GM21423 (cell line): ENCODE measurements around the gene SF3B2.
"Not testable (repeated sequence)": the region's sequence is repeated elsewhere in the genome, so short reads cannot be mapped to it uniquely, and the experiment has no call there.

Source experiments
- ATAC-seq: cut with Tn5 transposase; IDR thresholded peaks from one replicate; pipeline ENCODE4 v1.9.1; 2021; ENCODE audit warnings: mild to moderate bottlenecking, moderate library complexity; ENCODE audit not compliant: unreplicated experiment

SF3B2 gene, protein sequence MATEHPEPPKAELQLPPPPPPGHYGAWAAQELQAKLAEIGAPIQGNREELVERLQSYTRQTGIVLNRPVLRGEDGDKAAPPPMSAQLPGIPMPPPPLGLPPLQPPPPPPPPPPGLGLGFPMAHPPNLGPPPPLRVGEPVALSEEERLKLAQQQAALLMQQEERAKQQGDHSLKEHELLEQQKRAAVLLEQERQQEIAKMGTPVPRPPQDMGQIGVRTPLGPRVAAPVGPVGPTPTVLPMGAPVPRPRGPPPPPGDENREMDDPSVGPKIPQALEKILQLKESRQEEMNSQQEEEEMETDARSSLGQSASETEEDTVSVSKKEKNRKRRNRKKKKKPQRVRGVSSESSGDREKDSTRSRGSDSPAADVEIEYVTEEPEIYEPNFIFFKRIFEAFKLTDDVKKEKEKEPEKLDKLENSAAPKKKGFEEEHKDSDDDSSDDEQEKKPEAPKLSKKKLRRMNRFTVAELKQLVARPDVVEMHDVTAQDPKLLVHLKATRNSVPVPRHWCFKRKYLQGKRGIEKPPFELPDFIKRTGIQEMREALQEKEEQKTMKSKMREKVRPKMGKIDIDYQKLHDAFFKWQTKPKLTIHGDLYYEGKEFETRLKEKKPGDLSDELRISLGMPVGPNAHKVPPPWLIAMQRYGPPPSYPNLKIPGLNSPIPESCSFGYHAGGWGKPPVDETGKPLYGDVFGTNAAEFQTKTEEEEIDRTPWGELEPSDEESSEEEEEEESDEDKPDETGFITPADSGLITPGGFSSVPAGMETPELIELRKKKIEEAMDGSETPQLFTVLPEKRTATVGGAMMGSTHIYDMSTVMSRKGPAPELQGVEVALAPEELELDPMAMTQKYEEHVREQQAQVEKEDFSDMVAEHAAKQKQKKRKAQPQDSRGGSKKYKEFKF

DNA sequence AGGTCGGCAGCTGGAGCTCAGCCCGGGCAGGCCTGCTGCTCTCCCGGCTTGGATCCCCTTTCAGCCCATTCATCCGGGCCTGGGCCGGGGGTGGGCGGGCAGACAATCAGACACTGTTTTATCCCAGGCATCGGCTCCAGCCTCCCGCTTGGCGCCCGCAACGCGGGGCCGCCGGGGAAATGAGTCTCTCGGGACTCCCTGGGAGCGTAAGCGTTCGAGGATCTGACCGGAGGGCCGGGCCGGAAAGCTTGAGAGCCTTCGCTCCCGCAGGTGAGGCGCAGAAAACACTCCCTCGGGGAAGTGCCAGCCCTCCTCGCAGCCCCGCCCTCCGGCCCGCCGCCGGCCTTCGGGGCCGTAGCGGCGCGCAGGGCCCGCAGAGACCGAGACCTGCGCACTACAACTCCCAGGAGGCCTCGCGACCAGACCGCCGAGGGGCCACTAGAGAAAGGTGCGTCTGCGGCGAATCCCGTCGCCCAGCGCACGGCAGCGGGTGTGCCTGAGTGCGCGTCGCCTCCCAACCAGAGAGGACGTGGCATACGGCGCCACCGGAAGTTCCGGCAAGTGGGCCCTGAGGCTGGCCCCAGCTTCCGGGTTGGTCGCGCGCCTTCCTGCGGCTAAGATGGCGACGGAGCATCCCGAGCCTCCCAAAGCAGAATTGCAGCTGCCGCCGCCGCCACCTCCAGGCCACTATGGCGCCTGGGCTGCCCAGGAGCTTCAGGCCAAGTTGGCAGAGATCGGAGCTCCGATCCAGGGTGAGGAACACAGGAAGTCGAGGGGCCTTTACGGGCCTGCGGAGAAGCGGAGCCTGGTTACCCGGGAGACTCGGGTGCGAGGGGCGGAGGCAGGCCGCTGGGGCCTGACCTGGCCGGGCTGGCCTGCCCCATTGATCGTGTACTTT, at the start of gene SF3B2:
TSS of gene SF3B2 (plus strand) at position 599 of the 898 bp plus-strand sequence. CDS start at position 620, 21 bp downstream.
- peak; percentile 91 for ATAC-seq

DNA sequence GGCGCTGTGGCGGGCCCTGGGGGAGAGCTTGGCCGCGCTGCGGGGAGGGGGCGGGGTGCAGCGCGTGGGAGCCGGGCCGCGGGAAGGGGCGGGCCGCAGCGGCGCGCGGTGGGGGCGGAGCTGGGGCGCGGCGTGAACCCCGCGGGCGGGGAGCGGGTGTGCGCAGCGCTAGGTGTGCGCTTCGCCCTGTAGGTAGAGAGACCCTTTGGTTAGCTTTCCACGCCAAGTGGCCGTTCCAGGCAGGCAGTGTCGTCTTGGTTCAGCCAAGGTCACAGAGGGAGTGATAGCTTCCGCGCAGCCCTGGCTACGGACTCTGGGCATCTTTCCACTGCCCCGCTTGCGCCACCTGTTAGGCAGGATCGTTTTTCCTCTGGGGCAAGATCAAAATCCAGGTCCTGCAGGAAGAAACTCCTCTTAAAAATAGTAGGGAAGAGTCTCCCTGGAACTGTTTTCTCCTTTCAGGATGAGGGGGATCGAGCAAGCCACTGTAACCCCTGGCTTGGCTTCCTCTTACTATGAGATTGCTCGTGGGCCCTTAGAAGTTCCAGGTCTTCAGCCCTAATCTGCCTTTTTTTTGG, 49.4 kb upstream of the SF3B2 start:
- ATAC-seq = peak; percentile 45

DNA sequence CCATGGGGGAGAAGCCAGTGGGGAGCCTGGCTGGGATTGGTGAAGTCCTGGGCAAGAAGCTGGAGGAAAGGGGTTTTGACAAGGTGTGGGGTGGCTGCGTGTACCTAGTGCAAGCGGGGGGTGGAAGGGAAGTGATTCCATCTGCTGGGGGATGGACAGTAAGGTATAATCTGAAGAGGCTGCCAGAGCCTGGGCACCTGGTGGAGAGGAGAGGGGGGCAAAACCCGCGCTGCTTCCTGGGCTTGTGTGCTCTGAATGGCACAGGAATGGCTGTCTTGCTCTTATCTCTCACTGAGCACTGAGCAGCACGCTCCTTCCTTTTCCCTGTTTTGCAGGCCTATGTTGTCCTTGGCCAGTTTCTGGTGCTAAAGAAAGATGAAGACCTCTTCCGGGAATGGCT, 48.9 kb upstream of the SF3B2 start:
- ATAC-seq = no peak

DNA sequence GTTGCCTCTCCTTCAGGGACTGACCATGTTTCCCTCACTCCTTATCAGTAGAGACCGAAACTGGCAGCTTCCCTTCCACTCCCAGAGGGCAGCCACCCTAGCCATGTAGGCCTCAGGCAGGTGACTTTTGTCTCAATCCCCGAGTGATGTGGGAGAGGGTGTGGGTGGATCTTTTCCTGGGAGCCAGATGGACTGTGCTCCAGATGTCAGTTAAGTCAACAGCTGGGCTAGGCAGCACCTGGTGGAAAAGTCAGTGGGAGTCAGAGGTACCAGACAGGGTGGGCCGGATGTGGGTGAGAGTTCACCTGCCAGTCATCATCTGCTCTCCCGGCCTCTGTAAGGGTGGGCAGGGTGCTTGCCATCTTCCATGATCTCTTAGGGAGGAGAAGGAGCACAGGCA, 48.0 kb upstream of the SF3B2 start:
- ATAC-seq = no peak

DNA sequence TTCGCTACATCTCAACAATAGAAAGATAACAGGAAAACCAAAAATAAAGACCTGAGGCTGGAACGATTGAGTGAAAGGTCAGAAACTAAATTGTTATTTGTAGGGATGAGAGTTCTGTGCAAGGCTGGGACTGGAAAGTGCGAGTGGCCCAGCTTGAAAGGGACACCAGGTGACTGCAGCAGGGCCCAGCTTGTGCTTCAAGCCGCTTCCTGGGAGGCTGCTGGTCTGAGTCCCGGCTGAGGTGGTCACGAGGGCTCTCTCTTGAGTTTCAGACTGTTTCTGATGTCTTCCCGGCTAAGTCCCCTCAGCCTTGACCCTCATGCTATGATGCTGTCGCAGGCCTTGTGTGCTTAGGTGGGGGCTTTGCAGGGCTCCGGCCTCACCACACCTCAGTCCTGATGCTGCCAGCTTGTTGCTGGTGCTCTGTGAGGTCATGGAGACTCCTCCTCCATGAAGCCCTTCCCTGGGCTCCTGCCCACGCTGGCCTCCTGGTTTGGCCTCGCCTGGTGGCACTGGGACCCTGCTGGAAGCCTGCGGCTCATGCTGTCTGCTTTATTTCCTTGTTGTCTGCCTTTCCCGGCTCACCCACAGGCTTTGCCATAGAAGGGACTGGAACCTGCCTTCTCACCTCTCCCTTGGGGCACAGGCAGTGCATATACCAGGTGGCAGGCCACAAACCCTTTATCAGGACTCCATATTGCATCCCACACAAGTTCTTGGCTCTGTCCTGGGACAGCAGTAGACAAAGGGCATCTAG, 45.9 kb upstream of the SF3B2 start:
- no peak for ATAC-seq

DNA sequence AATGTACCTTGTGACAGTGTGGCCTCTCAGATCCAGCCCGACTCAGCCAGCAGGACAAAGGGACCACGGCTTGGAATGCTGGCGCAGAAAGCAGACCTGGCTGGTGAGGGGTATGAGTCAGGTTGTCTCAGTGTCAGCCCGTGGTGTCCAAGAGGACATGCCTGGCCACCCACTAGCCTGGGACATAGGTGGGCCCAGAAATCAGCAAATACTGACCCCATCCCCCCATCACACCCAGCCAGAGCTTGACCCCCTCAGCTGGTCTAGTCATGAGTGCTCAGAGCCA, 45.3 kb upstream of the SF3B2 start:
- no peak for ATAC-seq

DNA sequence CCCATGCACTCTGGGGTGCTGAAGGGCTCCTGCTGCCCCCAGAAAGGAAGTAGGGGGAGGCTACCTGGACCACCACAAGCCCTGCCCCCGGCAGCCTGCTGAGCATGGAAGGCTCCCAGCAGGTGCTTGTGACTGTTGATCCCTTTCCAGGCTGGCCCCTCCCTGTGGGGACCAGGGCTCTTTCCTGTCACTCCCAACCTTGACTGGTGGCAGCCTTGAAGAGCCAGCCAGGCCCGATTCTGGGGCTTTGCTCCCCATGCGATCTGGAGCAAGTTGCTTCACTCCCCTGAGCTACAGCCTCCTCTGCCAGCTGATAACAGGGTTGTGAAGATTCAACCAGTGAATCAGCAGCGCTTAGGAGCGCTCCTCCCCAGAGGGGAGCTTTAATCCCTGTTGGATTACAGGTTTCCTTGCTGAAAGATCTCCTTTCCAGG, 44.9 kb upstream of the SF3B2 start:
- no peak for ATAC-seq

DNA sequence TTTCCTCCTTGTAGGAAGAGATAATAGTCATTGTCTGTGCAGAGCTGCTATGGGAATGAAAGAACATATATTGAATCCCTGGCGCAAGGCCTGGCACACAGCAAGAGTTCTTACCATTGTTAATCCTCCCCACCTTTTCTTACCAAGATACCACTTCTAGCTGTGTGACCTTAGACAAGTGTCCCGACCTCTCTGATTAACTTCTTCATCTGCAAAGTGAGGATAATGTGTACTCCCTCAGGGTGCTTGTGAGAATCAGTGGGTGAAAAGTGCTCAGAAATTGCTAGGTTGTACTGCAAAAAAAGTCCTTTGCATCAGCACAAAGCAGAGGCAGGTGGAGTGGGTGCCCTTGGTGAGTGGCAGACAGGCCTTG, 44.1 kb upstream of the SF3B2 start:
- no peak for ATAC-seq

DNA sequence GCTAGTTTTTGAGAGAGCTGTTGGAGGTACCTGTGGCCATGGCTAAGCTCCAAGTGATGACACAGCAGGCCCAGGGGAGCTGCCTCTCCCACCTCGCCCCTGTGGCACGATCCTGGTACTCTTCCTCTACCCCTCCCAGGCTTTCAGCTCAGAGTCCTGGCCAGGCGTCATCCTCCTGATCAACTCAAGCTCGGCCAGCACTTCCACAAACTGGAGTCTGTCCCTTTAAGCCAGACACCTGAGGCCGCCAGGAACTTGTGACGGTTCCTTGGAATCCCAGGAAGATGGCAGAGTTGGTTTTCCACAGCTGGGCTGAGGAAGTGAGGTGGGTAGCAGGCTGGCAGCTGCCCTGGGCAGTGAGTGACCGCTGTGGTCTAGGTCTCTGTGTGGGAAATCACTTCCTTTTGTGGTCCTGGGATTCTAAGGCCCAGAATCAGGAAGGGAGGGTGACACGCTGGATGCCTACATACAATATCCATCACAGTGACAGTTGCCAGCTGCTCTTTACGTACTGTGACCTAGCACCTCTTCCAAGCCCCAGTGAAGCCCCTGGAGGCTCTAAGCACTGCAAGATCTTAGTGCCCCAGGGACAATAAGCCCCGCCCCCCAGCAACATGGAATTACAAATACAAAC, 43.6 kb upstream of the SF3B2 start:
- ATAC-seq = no peak

DNA sequence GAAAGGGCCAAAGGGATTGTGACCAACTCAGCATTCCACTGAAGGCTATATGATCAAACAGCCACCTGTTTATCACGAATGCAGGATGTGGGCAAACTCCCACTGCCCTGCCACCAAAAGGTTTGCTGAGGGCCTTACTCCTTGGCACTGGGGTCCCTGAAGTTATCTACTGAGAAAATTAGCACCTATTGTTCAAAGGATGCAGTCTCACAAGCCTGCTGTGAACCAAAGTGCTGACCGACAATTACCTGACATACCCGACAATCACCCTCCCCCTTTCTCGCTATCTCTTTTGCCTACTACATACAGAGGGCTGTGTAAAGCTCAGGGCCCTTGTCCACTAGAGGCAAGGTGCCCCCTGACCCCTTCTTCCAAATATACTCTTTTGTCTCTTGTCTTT, 42.1 kb upstream of the SF3B2 start:
- ATAC-seq = not testable (repeated sequence)

DNA sequence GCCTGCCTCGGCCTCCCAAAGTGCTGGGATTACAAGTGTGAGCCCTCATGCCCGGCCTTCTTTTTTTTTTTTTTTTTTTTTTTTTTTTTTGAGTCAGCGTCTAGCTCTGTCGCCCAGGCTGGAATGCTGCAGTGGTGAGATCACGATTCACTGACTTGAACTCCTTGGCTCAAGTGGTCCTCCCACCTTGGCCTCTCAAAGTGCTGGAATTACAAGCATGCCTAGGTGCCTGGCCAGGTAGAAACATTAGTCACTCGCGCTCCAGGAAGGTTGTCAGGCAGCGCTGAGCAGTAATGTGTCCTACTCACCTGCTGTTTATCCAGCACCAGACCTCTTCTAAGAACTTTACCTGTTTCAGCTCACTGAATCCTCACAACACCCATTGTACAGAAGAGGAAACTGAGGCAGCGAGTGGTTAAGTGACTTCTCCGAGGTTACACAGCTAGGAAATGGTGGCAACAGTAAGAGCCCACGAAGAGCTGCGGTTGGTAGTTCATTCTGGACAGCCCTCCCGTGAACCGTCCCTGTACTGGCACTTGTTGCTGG, 40.9 kb upstream of the SF3B2 start:
- ATAC-seq = no peak

DNA sequence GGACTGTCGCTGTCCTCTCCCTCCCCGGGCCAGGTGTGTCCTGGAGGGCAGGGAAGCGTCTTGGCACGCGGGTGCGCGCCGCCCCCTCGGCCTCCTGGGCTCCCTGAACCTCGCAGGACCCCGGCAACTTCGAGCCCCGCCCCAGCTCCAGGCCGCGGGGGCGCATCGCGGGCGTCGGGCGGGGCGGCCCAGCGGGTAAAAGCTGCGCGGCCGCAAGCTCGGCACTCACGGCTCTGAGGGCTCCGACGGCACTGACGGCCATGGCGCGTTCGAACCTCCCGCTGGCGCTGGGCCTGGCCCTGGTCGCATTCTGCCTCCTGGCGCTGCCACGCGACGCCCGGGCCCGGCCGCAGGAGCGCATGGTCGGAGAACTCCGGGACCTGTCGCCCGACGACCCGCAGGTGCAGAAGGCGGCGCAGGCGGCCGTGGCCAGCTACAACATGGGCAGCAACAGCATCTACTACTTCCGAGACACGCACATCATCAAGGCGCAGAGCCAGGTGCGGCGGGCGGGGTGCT, 40.3 kb upstream of the SF3B2 start, which contains the start of gene CST6:
TSS of gene CST6 (plus strand) at position 224 of the 519 bp plus-strand sequence. CDS start at position 261, 37 bp downstream.
- ATAC-seq = no peak

DNA sequence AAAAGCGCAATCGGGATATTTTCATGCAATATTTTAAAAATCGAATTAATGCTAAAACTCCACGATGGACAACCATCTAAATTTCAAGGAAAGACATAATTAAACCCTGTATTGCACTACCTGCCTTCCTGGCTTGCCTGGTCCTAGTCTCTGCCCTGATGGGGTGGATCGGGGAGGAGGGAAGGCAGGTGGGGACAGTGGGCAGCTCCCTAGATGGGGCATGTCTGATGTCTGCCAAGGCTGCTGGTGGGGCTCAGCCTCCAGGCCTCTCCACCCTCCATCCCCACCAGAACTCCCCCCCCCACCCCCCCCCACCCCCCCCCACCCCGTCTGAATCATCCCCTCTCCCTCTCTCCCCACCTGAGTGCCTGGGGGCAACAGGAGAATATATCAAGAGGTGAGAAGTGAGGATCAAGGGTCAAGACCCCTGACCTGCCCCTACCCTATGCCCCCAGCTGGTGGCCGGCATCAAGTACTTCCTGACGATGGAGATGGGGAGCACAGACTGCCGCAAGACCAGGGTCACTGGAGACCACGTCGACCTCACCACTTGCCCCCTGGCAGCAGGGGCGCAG, 39.7 kb upstream of the SF3B2 start:
- no peak for ATAC-seq

DNA sequence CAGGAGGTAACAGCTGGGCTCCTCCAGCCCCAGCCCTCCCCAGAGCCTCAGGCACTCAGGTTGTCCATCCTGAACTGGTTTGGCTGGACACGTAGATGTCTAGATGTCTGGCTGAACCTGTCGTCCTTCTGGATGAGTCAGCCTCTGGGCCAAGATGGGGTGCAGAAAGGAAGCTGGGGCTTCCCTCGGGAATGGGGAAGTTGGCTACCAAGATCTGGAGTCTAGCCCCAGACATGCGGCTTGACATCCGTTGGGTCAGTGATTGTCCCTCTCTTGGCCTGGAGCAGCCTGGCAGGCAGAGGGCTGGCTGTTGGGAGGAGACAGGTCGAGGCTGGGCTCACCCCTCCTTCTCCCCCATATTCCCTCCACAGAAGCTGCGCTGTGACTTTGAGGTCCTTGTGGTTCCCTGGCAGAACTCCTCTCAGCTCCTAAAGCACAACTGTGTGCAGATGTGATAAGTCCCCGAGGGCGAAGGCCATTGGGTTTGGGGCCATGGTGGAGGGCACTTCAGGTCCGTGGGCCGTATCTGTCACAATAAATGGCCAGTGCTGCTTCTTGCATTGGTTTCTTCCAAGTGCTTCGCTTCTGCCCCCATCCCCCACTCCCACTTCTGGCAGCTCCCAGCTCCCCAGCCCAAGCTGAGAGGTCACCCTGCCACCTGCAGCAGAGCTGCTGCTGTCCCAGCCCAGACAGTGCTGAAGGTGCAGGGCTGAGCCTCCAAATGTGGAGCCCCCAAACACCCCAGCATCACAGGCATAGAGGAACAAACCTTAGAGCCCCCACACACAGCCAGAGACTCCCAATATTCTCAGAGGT, 39.0 kb upstream of the SF3B2 start:
- ATAC-seq = no peak

DNA sequence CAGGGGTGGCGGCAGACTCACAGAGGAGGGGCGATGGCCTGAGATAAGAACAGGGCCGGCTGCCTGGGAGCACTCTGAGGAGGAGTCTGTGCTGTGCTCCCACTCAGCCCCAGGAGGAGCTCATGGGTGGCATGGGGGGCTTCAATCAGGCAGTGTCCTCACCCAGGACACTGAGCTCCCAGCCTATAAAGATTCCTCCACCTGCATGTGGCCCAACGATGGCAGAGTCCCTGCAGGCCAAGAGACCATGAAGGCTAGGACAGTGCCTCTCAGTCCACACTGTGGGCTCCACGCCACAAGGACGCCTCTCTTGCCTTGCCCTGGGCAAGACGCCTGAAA, 38.4 kb upstream of the SF3B2 start:
- ATAC-seq = no peak

DNA sequence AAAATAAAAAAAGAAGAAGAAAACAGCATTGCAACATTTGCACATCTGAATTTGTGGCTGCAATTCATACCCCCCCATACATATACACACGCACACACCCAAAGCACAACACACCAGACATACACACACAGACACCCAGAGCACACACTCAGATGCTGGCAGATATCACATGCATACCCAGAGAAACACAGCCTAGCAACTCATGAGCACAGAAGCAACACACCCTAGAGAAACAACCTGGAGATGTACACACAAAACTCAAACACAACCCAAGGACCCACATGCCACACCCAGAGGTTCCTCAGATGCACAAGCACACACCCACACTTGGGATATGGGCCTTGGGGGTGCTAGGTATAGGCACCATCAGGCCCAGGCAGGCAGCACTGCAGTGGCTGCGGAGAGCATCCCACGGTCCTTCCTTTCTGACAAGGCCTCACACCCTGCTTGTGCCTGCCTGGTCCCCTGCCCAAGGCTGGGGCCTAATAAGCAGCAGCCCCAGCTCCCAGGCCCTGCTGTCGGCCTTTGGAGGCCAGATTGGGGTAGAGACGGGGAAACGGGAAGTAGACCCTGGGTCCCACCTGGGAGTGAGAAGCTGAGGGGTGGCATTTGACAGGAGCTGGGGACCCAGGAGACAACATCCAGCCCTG, 37.2 kb upstream of the SF3B2 start:
- no peak for ATAC-seq

DNA sequence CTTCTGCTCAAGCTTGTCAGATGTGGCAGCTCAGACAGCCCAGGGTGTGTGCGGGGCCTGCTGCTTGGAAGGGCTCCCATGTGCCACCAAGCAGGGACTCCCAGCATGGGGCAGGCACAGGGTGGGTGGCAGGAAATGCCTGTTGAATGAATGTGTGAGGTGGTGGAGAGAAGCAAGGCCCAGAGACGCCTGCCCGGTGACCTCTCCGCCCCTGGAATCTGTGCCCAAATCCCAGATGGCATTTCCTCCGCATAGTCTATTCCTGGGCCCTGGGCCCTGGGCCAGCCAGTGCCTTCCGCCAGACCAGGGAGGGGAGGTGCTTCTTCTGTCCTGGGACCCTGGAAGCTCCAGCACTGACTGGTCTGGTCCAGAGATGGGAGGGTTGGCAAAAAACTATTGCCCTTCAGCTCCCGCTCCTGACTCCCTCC, 36.7 kb upstream of the SF3B2 start:
- ATAC-seq = no peak
